Colon (tissue), 2 donors: ENCODE measurements around the gene KLHL42.
"Not testable (repeated sequence)": the region's sequence is repeated elsewhere in the genome, so short reads cannot be mapped to it uniquely, and the experiment has no call there.

Source experiments
- FAIRE-seq: peaks from 2 replicates; lab custom pipeline; 2012; peaks lifted over from hg19 to GRCh38; lab: Jason Lieb, UNC
- donor health status: control.
- donor health status: control.

The KLHL42 gene

GRCh38 chr12:27817766-27818165 lies 37.7 kb downstream of the KLHL42 start:
- FAIRE-seq, result no peak

GRCh38 chr12:27818401-27818918 lies 38.4 kb downstream of the KLHL42 start:
- FAIRE-seq, result no peak

- FAIRE-seq, result no peak
These were observed 40.5 kb downstream of the KLHL42 start for GRCh38 chr12:27820564-27820963.

GRCh38 chr12:27821259-27821973 lies 41.4 kb downstream of the KLHL42 start:
- no peak for FAIRE-seq

- FAIRE-seq, result no peak
These were observed 42.2 kb downstream of the KLHL42 start for GRCh38 chr12:27822076-27822712.

- no peak for FAIRE-seq
These were observed 43.0 kb downstream of the KLHL42 start for GRCh38 chr12:27823038-27823437.

GRCh38 chr12:27824126-27824842 lies 44.3 kb downstream of the KLHL42 start:
- FAIRE-seq, result no peak

GRCh38 chr12:27826076-27826475 lies 46.0 kb downstream of the KLHL42 start:
- FAIRE-seq, result no peak

GRCh38 chr12:27828196-27828595 lies 48.2 kb downstream of the KLHL42 start:
- FAIRE-seq, result no peak

- FAIRE-seq, result no peak
These were observed 58.6 kb downstream of the KLHL42 start for GRCh38 chr12:27838543-27839185.

GRCh38 chr12:27840229-27840999 lies 60.4 kb downstream of the KLHL42 start:
- no peak for FAIRE-seq

- FAIRE-seq, result no peak
These were observed 61.4 kb downstream of the KLHL42 start for GRCh38 chr12:27841392-27841882.

- FAIRE-seq, result no peak
These were observed 63.7 kb downstream of the KLHL42 start for GRCh38 chr12:27843714-27844245.

GRCh38 chr12:27844366-27845090 lies 64.5 kb downstream of the KLHL42 start:
- FAIRE-seq, result no peak

- FAIRE-seq, result no peak
These were observed 65.2 kb downstream of the KLHL42 start for GRCh38 chr12:27845187-27845586.

GRCh38 chr12:27845706-27846105 lies 65.7 kb downstream of the KLHL42 start:
- not testable (repeated sequence) for FAIRE-seq

GRCh38 chr12:27847293-27847692 lies 67.3 kb downstream of the KLHL42 start:
- not testable (repeated sequence) for FAIRE-seq

- FAIRE-seq, result no peak
These were observed 71.3 kb downstream of the KLHL42 start for GRCh38 chr12:27851311-27851710.

GRCh38 chr12:27852117-27852516 lies 72.1 kb downstream of the KLHL42 start:
- FAIRE-seq, result no peak
